ENCODE measurements around the gene AOX1. TPM values are rescaled to one million over a fixed set of nuclear protein-coding genes. Genes with fewer than 3 reads are reported as not detected.
"Not testable (repeated sequence)": the region's sequence is repeated elsewhere in the genome, so short reads cannot be mapped to it uniquely, and the experiment has no call there.

AOX1 gene
- total and polyA plus RNA-seq, 7 donors: 1.6 to 65.5 (median 27.0) TPM

DNA sequence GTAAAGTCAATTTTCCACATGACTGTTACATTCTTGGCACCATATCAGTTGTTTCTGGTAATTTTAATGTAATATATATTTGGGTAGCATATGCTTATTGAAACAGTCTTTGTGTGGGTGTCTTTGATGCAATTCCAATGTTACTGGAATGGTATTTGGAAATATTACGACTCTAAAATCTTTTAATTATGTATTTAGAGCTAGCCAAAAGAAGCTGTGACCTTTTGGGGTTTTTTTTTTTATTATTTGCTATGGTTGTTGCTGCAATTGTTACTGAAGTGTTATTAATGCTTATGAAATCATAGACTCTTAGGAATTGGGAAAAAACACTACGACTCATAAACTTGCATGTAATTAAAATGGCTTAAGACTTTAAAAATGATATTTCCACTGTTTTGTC lies 95.9 kb downstream of the AOX1 start:
- DNase-seq: no peak
- WGBS, 2 donors: 83 to 91% methylated on average over 2 of the region's 2 CpGs
- no peak overlapping the region for H3K4me3 ChIP-seq
- intact Hi-C loops (cut with DNase I): no loop called here
- no peaks in the 10 kb centered on the region for H3K9me3 ChIP-seq
- H3K27ac ChIP-seq: no peak overlapping the region
- no peaks in the 10 kb centered on the region for H3K36me3 ChIP-seq
- no peak for TF ChIP-seq EP300 (IDR thresholded peaks at IDR 0.05)
- no peaks in the 10 kb centered on the region for H3K27me3 ChIP-seq
- no peaks in the 10 kb centered on the region for H3K4me1 ChIP-seq

DNA sequence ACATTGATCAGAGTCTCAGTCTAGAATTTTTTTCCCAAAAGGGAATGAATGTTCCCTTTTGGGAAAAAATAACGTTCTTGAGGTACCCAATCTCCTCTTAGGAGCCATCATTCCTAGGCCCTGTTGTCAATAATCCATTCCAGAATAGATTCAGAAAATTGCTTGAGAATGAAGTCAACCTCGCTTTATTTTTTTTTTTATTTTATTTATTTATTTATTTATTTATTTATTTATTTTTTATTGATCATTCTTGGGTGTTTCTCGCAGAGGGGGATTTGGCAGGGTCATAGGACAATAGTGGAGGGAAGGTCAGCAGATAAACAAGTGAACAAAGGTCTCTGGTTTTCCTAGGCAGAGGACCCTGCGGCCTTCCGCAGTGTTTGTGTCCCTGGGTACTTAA lies 96.6 kb downstream of the AOX1 start:
- H3K27me3 ChIP-seq; H3K4me1 ChIP-seq; H3K9me3 ChIP-seq; H3K27ac ChIP-seq; intact Hi-C loops (cut with DNase I); H3K4me3 ChIP-seq; DNase-seq; H3K36me3 ChIP-seq: not testable (repeated sequence)
- 91% methylated on average over 2 to 3 of the region's 5 CpGs for WGBS, 2 donors

DNA sequence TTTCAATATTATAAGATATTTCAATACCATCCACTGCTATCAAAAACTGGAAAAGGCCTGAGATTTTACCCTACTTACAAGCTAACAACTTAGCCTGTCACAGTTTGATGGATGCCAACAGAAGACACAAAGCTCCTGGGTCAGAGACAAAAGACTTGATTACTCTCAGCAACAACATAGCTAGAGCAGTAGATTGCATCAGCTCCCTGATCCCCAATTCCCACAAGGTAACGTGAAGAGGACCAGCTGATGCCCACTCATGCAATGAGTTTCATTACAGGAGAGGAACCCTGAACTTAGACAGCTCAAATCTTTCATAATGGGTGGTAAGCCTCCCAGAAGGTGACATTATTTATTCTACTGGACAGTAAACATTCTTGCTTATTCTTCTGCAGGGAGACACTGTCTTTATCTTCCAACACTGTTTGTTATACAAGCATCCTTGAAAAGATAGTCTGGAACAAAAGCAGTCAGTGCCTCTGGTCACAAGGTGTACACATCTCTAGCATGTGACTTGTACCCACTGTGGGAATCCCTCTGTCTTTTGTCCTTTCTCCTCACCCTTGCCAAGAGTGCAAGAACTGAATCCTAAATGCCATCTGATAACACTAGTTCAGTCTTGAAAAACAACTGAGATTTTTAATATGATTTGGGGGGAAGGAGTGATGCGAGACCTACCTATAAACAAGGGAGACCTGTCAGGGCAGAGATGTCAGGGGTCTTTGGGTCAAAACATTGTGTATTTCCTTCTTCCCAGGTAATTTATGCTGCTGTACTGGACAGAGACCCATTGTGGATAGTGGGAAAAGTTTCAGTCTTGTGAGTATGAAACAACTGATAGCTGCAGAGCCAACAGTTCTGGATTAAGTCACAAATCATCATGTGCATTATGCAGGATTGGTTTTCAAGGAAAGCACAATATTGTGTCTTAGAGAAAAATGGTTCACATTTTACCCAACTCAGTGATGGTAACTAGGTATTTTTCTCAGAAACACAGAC lies 102.4 kb downstream of the AOX1 start:
- no peaks in the 10 kb centered on the region for H3K36me3 ChIP-seq
- no peaks in the 10 kb centered on the region for H3K9me3 ChIP-seq
- 68 to 75% methylated on average over 2 of the region's 2 CpGs for WGBS, 2 donors
- intact Hi-C loops (cut with DNase I): no loop called here
- TF ChIP-seq POLR2A (IDR thresholded peaks at IDR 0.05): no peak
- no peak for TF ChIP-seq POLR2AphosphoS5 (IDR thresholded peaks at IDR 0.05)
- TF ChIP-seq, protein P1, sequence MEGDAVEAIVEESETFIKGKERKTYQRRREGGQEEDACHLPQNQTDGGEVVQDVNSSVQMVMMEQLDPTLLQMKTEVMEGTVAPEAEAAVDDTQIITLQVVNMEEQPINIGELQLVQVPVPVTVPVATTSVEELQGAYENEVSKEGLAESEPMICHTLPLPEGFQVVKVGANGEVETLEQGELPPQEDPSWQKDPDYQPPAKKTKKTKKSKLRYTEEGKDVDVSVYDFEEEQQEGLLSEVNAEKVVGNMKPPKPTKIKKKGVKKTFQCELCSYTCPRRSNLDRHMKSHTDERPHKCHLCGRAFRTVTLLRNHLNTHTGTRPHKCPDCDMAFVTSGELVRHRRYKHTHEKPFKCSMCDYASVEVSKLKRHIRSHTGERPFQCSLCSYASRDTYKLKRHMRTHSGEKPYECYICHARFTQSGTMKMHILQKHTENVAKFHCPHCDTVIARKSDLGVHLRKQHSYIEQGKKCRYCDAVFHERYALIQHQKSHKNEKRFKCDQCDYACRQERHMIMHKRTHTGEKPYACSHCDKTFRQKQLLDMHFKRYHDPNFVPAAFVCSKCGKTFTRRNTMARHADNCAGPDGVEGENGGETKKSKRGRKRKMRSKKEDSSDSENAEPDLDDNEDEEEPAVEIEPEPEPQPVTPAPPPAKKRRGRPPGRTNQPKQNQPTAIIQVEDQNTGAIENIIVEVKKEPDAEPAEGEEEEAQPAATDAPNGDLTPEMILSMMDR (IDR thresholded peaks at IDR 0.05): no peak
- no peak for TF ChIP-seq EP300 (IDR thresholded peaks at IDR 0.05)
- H3K27me3 ChIP-seq: no peaks in the 10 kb centered on the region
- H3K27ac ChIP-seq: no peak overlapping the region
- H3K4me3 ChIP-seq: no peak overlapping the region
- H3K4me1 ChIP-seq: no peaks in the 10 kb centered on the region
- DNase-seq: no peak

DNA sequence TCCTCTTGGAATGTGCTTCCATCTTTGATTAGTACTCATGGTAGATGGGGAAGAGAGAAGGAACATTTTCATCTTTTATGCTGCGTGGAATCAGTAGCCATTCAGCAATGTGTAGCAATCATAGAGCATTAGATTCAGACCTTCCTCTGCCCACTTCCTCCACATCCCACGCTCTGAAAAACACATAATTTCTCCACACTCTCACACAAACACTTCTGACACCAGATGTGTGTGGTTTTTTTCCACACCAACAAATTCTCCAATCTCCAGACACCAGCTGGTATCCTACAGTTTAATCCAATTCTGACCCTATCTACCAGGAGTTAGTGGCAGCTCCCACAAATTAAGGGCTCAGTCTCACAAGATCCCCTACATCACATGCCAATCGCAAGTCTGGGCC lies 103.3 kb downstream of the AOX1 start:
- Histone ChIP-seq H3K36me3 (no peaks in the 10 kb centered on the region), H3K27ac (no peak overlapping the region), H3K9me3 (no peaks in the 10 kb centered on the region), H3K4me3 (no peak overlapping the region), H3K27me3 (no peaks in the 10 kb centered on the region), H3K4me1 (no peaks in the 10 kb centered on the region)
- 70 to 85% methylated on average over 3 of the region's 3 CpGs for WGBS, 2 donors
- no peak for DNase-seq
- TF ChIP-seq, protein P1 (IDR thresholded peaks at IDR 0.05): no peak
- TF ChIP-seq POLR2A (IDR thresholded peaks at IDR 0.05) (no peak), POLR2AphosphoS5 (IDR thresholded peaks at IDR 0.05) (no peak), EP300 (IDR thresholded peaks at IDR 0.05) (no peak)
- intact Hi-C loops (cut with DNase I): no loop called here

DNA sequence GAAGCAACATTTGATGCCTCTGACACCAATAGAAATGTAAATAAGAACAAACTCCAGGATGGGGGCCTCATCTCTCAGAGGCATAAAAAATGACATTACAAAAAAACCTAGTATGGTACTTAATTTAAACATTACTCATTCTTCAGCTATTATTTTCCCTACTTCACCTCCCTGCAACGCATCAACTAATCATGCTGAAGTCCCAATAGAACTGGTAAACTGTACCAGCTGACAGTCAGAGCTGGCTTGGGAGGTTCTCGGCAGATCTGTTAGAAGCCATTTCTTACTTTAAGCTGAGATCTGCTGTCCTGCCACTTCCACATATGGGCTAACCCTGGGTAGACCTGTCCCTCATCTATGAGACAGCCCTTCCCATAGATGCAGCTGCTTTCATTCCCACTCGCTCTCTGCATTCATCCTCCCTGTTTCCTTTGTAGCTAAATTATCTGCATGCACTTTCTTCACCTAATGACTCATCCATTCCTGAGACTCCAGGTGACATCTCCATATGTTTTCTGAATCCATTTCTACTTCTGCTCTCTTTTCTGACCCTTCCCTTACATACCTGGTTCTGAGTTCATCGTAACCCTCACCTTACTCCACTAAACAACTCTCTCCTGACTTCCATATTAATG lies 108.1 kb downstream of the AOX1 start:
- TF ChIP-seq POLR2A (IDR thresholded peaks at IDR 0.05): no peak
- TF ChIP-seq POLR2AphosphoS5 (IDR thresholded peaks at IDR 0.05): no peak
- TF ChIP-seq, protein P1 (IDR thresholded peaks at IDR 0.05): no peak
- TF ChIP-seq EP300 (IDR thresholded peaks at IDR 0.05): no peak
- no peaks in the 10 kb centered on the region for H3K9me3 ChIP-seq
- H3K27ac ChIP-seq: no peak overlapping the region
- H3K36me3 ChIP-seq: no peaks in the 10 kb centered on the region
- no peaks in the 10 kb centered on the region for H3K27me3 ChIP-seq
- H3K4me1 ChIP-seq: no peaks in the 10 kb centered on the region
- no peak overlapping the region for H3K4me3 ChIP-seq
- 83 to 96% methylated on average over 4 of the region's 4 CpGs for WGBS, 2 donors
- intact Hi-C loops (cut with DNase I): no loop called here
- no peak for DNase-seq

Data from sigmoid colon (tissue), 7 donors.